B cell (primary cell): ENCODE data around the gene AOAH. TPM values are rescaled to one million over a fixed set of nuclear protein-coding genes. Genes with fewer than 3 reads are reported as not detected.

Source experiments
- ATAC-seq: fragments of 200-7000 bp; cut with Tn5 transposase; one replicate; pipeline ENCODE4 v1.10.0; 2021; ENCODE audit warnings: low read depth, mild to moderate bottlenecking, moderate number of reproducible peaks, moderate library complexity
- CTCF ChIA-PET: fragments of 350-600 bp; sonication (Branson Sonifier 250); formaldehyde crosslinking; loops from one replicate; lab custom pipeline; 2021; ENCODE audit warnings: antibody characterized with exemption, inconsistent platforms; lab: Charles Lee
- POLR2A ChIA-PET: fragments of 350-600 bp; sonication (Branson Sonifier 250); formaldehyde crosslinking; loops from one replicate; lab custom pipeline; 2021; ENCODE audit warnings: antibody characterized with exemption; lab: Charles Lee
- DNase-seq: peaks from one replicate; pipeline ENCODE4 v3.0.0; 2013
- H2AFZ ChIP-seq: 2 replicates; pipeline ENCODE4 v1.6.1; 2012; ENCODE audit warnings: mild to moderate bottlenecking, low read depth, low read length; ENCODE audit not compliant: insufficient read depth, poor library complexity, severe bottlenecking
- H3K27ac ChIP-seq, 2 donors: 1 replicate in 1 of 2; 2 replicates in 1 of 2; pipeline ENCODE4 v1.5.1; 2012 to 2013; ENCODE audit warnings: low read length in 2 of 2, mild to moderate bottlenecking in 2 of 2, moderate library complexity in 1 of 2
- H3K27me3 ChIP-seq, 4 experiments: fragments of 200-600 bp in 1 of 4; sonication (generic) in 1 of 4; replicated peaks in 1 of 4; 1 replicate in 2 of 4; 2 replicates in 2 of 4; pipeline versions ENCODE4 v1.6.1 to v1.7.0; 2013 to 2016; ENCODE audit warnings: low read length in 3 of 4, mild to moderate bottlenecking in 2 of 4, mixed read lengths in 1 of 4, moderate library complexity in 1 of 4; ENCODE audit not compliant: insufficient read depth in 4 of 4, control insufficient read depth in 3 of 4; ENCODE audit errors: control extremely low read depth in 1 of 4
- H3K36me3 ChIP-seq, 2 experiments: replicated peaks in 1 of 2; 1 replicate in 1 of 2; 2 replicates in 1 of 2; pipeline versions ENCODE4 v1.6.1 to v1.7.1; 2013; ENCODE audit warnings: low read length in 1 of 2; ENCODE audit not compliant: insufficient read depth in 2 of 2, control insufficient read depth in 1 of 2; ENCODE audit errors: control extremely low read depth in 1 of 2, extremely low read depth in 1 of 2
- H3K4me1 ChIP-seq, 2 donors: fragments of 200-600 bp in 1 of 2; sonication (generic) in 1 of 2; 1 replicate in 1 of 2; 2 replicates in 1 of 2; pipeline versions ENCODE4 v1.5.1 to v1.6.1; 2013 to 2017; ENCODE audit warnings: low read length in 2 of 2; ENCODE audit not compliant: control insufficient read depth in 2 of 2, insufficient read depth in 2 of 2
- H3K4me2 ChIP-seq: replicated peaks from 2 replicates; pipeline ENCODE3; 2012; ENCODE audit warnings: mild to moderate bottlenecking, low read depth, low read length; ENCODE audit not compliant: poor library complexity, severe bottlenecking
- H3K4me3 ChIP-seq, 5 experiments: fragments of 200-600 bp in 1 of 5; sonication (generic) in 1 of 5; 1 replicate in 3 of 5; 2 replicates in 2 of 5; pipeline versions ENCODE4 v1.5.1 to v1.7.0; 2011 to 2016; ENCODE audit warnings: low read length in 4 of 5, mild to moderate bottlenecking in 4 of 5, low read depth in 2 of 5, control low read depth in 1 of 5, moderate library complexity in 1 of 5; ENCODE audit not compliant: insufficient read depth in 1 of 5; ENCODE audit errors: control extremely low read depth in 1 of 5, extremely low read depth in 1 of 5
- H3K79me2 ChIP-seq: fragments of 200-600 bp; sonication (generic); one replicate; pipeline ENCODE4 v1.6.0; 2016; ENCODE audit warnings: low read length; ENCODE audit not compliant: control insufficient read depth, insufficient read depth
- H3K9ac ChIP-seq: fragments of 200-600 bp; sonication (generic); 2 replicates; pipeline ENCODE4 v1.6.1; 2017; ENCODE audit warnings: mild to moderate bottlenecking, low read length, moderate library complexity
- H3K9me3 ChIP-seq, 3 donors: one replicate each; pipeline versions ENCODE4 v1.6.1 to v1.7.1; 2013; ENCODE audit warnings: low read length in 2 of 3; ENCODE audit not compliant: control insufficient read depth in 2 of 3, insufficient read depth in 1 of 3; ENCODE audit errors: control extremely low read depth in 1 of 3
- H4K20me1 ChIP-seq: 2 replicates; pipeline ENCODE4 v1.6.0; 2012; ENCODE audit warnings: mild to moderate bottlenecking, low read length; ENCODE audit not compliant: insufficient read depth, control insufficient read depth, poor library complexity, severe bottlenecking
- H3K27ac Mint-ChIP-seq: one replicate; pipeline ENCODE4 v1.8.0; 2021; ENCODE audit warnings: mixed read lengths
- H3K27me3 Mint-ChIP-seq: one replicate; pipeline ENCODE4 v1.8.0; 2021; ENCODE audit warnings: mixed read lengths
- H3K4me1 Mint-ChIP-seq: one replicate; pipeline ENCODE4 v1.8.0; 2021; ENCODE audit warnings: mixed read lengths
- H3K4me3 Mint-ChIP-seq: one replicate; pipeline ENCODE4 v1.8.0; 2021; ENCODE audit warnings: mixed read lengths
- H3K9me3 Mint-ChIP-seq: one replicate; pipeline ENCODE4 v1.8.0; 2022; ENCODE audit warnings: mixed read lengths; ENCODE audit not compliant: insufficient read depth
- CTCF ChIP-seq: fragments of 200-600 bp; IDR thresholded peaks from one replicate; pipeline ENCODE4 v1.8.0; 2022; ENCODE audit warnings: antibody characterized with exemption, mild to moderate bottlenecking
- EZH2 ChIP-seq: IDR thresholded peaks from 2 replicates; pipeline ENCODE4 v1.6.1; 2012; ENCODE audit warnings: borderline replicate concordance, low read depth, mild to moderate bottlenecking, moderate library complexity, low read length; ENCODE audit not compliant: insufficient read depth, poor library complexity, severe bottlenecking
- WGBS: methylation state at CpG from one replicate; pipeline ENCODE4 v1.1.5; 2013; ENCODE audit warnings: missing lambda C conversion rate; ENCODE audit not compliant: insufficient coverage; 5-methylcytosine and 5-hydroxymethylcytosine counted together
- intact Hi-C: fragments of 100-400 bp; cut with micrococcal nuclease; formaldehyde crosslinking; loops from one replicate; pipeline ENCODE4 v1.10.0; 2022
- polyA plus RNA-seq: library from polyadenylated mRNA; depleted of rRNA; stranded (reverse); fragments of >200 nt; gene quantifications from 2 replicates; pipeline ENCODE4 v1.2.3, GENCODE V29; 2012
- total RNA-seq, 2 donors: library from RNA; stranded (reverse); fragments of 120-200 nt in 1 of 2; gene quantifications; 1 replicate in 1 of 2; 2 replicates in 1 of 2; pipeline versions ENCODE4 v1.2.3 to v1.2.4, GENCODE V29; 2013 to 2022

AOAH gene
- total and polyA plus RNA-seq, 2 donors (not counting 1 experiment from before 2014, with no cell fraction given) = 2.6 to 5.0 TPM

DNA sequence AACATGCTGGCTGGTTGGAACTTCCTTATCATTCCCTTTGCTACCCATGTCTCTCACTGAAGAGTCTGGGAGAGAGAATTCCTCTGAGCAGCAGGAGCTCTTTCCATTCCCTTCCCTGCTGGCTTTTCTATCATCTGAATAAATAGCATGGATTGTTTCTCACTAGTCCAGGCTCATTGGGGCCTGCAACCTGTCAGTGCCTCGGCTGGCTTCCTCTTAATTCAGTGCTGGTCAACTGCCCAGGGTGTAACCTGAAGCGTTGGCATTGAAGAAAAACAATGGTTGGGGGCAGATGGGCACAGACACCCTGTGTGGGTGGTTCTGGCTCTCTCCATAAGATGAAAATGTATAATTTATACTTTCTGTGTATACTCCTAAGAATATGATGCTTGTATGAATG is 179.0 kb downstream of the AOAH start:
- H3K9me3 ChIP-seq = no peaks in the 10 kb centered on the region
- no peak overlapping the region for H2AFZ ChIP-seq
- H3K4me3 Mint-ChIP-seq = no peak overlapping the region
- H3K27me3 ChIP-seq = no peaks in the 10 kb centered on the region
- no peak for TF ChIP-seq CTCF
- no peak for TF ChIP-seq EZH2
- intact Hi-C loops = no loop called here
- H3K27ac ChIP-seq = no peak overlapping the region
- H3K27ac Mint-ChIP-seq = no peak overlapping the region
- no peaks in the 10 kb centered on the region for H3K27me3 Mint-ChIP-seq
- H3K4me1 Mint-ChIP-seq = no peaks in the 10 kb centered on the region
- no peaks in the 10 kb centered on the region for H3K79me2 ChIP-seq
- H3K36me3 ChIP-seq = no peaks in the 10 kb centered on the region
- no peaks in the 10 kb centered on the region for H3K9me3 Mint-ChIP-seq
- H3K4me2 ChIP-seq = no peak overlapping the region
- POLR2A ChIA-PET = no interaction called here
- H4K20me1 ChIP-seq = no peaks in the 10 kb centered on the region
- DNase-seq (no peak), ATAC-seq (no peak)
- no peak overlapping the region for H3K4me3 ChIP-seq
- CTCF ChIA-PET = no interaction called here
- 100% methylated on average over 1 of the region's 2 CpGs for WGBS
- H3K4me1 ChIP-seq = no peaks in the 10 kb centered on the region
- no peak overlapping the region for H3K9ac ChIP-seq

GRCh38 chr7:36538126-36538525 is 186.2 kb downstream of the AOAH start:
- H3K4me3 Mint-ChIP-seq = no peak overlapping the region
- H2AFZ ChIP-seq = no peak overlapping the region
- H3K4me3 ChIP-seq = no peak overlapping the region
- no peak for TF ChIP-seq CTCF
- no peak for TF ChIP-seq EZH2
- H3K27ac Mint-ChIP-seq = no peak overlapping the region
- no peaks in the 10 kb centered on the region for H3K4me1 Mint-ChIP-seq
- no peaks in the 10 kb centered on the region for H3K4me1 ChIP-seq
- ChIA-PET CTCF (no interaction called here), POLR2A (no interaction called here)
- DNase-seq = no peak
- H3K9me3 Mint-ChIP-seq = no peaks in the 10 kb centered on the region
- no peak overlapping the region for H3K27ac ChIP-seq
- H3K27me3 Mint-ChIP-seq = no peaks in the 10 kb centered on the region
- no peaks in the 10 kb centered on the region for H3K9me3 ChIP-seq
- H3K36me3 ChIP-seq = no peaks in the 10 kb centered on the region
- H4K20me1 ChIP-seq = no peaks in the 10 kb centered on the region
- H3K4me2 ChIP-seq = no peak overlapping the region
- no peaks in the 10 kb centered on the region for H3K27me3 ChIP-seq
- 86% methylated on average over 3 of the region's 7 CpGs for WGBS
- no peak overlapping the region for H3K9ac ChIP-seq
- no peak for ATAC-seq
- intact Hi-C loops = no loop called here
- no peaks in the 10 kb centered on the region for H3K79me2 ChIP-seq
